Uterus (tissue), 4 donors: ENCODE results near the gene MRC2. TPM values are rescaled to one million over a fixed set of nuclear protein-coding genes. Genes with fewer than 3 reads are reported as not detected.
"Not testable (repeated sequence)": the region's sequence is repeated elsewhere in the genome, so short reads cannot be mapped to it uniquely, and the experiment has no call there.

Source experiments
- DNase-seq, 2 donors: peaks; one replicate each; pipeline ENCODE4 v3.0.0-alpha.2; 2019 to 2020
- H3K27ac ChIP-seq, 2 donors: fragments of 200-600 bp; sonication (generic); 1 replicate in 1 of 2; 2 replicates in 1 of 2; pipeline ENCODE4 v1.5.1; 2016 to 2018
- H3K27me3 ChIP-seq, 2 donors: fragments of 200-600 bp; sonication (generic); one replicate each; pipeline ENCODE4 v1.5.1; 2018 to 2019; ENCODE audit warnings: control low read depth in 1 of 2
- H3K36me3 ChIP-seq, 2 donors: fragments of 200-600 bp; sonication (generic); one replicate each; pipeline ENCODE4 v1.5.1; 2019; ENCODE audit warnings: control low read depth in 1 of 2
- H3K4me1 ChIP-seq, 2 donors: fragments of 200-600 bp; sonication (generic); one replicate each; pipeline ENCODE4 v1.5.1; 2018 to 2019; ENCODE audit warnings: control low read depth in 1 of 2
- H3K4me3 ChIP-seq, 2 donors: fragments of 200-600 bp; sonication (generic); 1 replicate in 1 of 2; 2 replicates in 1 of 2; pipeline ENCODE4 v1.5.1; 2018 to 2019; ENCODE audit warnings: mild to moderate bottlenecking in 1 of 2
- H3K9me3 ChIP-seq, 2 donors: fragments of 200-600 bp; sonication (generic); one replicate each; pipeline ENCODE4 v1.5.1; 2019; ENCODE audit warnings: control low read depth in 1 of 2
- POLR2A ChIP-seq, 2 donors: fragments of 450-650 bp; IDR thresholded peaks; one replicate each; pipeline ENCODE4 v1.6.1; 2016; ENCODE audit warnings: antibody characterized with exemption in 2 of 2, mild to moderate bottlenecking in 1 of 2, moderate library complexity in 1 of 2
- intact Hi-C: fragments of 100-400 bp; cut with DNase I; formaldehyde crosslinking; loops from one replicate; pipeline ENCODE4 v1.15.1; 2023; ENCODE audit warnings: low total_unique reads
- total RNA-seq, 4 donors: library from RNA; depleted of rRNA in 3 of 4; stranded (reverse); fragments of >200 nt in 3 of 4; gene quantifications; one replicate each; pipeline versions ENCODE4 v1.1.0 to v1.2.4, GENCODE V29; 2014 to 2023
- TF ChIP-seq, protein P1 (sequence below), 4 experiments: fragments of 200-600 bp in 2 of 4; fragments of 450-650 bp in 2 of 4; sonication (generic) in 2 of 4; IDR thresholded peaks; one replicate each; pipeline ENCODE4 v1.5.1; 2016 to 2019; ENCODE audit warnings: antibody characterized with exemption in 4 of 4, mild to moderate bottlenecking in 2 of 4, moderate library complexity in 1 of 4
- donor health status: DM: yes; HTN: yes; CAD: no.

MRC2 gene
- total RNA-seq, 4 donors from 2014 or later = 30.7 to 273 (median 102) TPM

DNA sequence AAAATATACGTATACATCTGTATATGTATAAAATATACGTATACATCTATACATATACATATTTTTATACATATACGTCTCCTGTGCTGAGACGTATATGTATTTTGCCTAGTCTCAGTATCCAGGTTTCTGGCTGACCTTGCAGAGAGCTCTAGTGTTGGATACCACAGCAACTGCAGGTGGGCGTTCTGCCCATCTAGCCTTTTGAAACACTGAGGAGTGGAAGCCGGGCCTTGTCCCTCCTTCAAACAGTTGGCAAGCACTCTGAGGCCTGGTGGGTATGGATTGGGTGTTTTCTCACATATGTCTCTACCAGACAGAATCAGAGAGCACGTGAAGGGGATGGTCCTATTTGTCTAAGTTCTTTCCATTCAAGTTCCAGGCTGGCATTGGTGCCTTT is 39.4 kb upstream of the MRC2 start:
- no peaks in the 10 kb centered on the region for H3K9me3 ChIP-seq
- intact Hi-C loops = no loop called here
- no peaks in the 10 kb centered on the region for H3K4me1 ChIP-seq
- no peaks in the 10 kb centered on the region for H3K36me3 ChIP-seq
- no peak overlapping the region for H3K27ac ChIP-seq
- DNase-seq = no peak
- no peak overlapping the region for H3K4me3 ChIP-seq
- TF ChIP-seq, protein P1, sequence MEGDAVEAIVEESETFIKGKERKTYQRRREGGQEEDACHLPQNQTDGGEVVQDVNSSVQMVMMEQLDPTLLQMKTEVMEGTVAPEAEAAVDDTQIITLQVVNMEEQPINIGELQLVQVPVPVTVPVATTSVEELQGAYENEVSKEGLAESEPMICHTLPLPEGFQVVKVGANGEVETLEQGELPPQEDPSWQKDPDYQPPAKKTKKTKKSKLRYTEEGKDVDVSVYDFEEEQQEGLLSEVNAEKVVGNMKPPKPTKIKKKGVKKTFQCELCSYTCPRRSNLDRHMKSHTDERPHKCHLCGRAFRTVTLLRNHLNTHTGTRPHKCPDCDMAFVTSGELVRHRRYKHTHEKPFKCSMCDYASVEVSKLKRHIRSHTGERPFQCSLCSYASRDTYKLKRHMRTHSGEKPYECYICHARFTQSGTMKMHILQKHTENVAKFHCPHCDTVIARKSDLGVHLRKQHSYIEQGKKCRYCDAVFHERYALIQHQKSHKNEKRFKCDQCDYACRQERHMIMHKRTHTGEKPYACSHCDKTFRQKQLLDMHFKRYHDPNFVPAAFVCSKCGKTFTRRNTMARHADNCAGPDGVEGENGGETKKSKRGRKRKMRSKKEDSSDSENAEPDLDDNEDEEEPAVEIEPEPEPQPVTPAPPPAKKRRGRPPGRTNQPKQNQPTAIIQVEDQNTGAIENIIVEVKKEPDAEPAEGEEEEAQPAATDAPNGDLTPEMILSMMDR (IDR thresholded peaks at IDR 0.05) = no peak
- TF ChIP-seq POLR2A (IDR thresholded peaks at IDR 0.05) = no peak
- H3K27me3 ChIP-seq = no peaks in the 10 kb centered on the region

DNA sequence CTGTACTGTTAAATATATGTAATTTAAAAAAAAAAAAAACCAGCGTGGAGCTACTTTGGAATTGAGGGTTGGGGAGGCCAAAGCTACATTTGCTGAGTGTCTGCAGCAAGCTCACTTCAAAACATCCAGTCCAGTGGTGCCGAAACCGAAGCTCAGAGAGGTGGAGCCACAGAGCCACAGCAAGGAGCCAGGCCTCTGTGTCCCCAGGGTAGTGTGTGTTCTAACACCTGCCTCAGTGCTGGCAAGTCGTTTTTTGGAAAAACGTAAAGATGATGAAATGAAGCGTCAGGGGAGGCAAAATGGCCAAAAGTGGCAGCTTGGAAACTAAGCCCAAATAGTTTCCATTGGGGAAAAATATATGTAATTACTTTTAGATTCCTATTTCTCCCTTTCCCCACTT is 36.1 kb upstream of the MRC2 start:
- Histone ChIP-seq H3K27me3 (no peaks in the 10 kb centered on the region), H3K4me3 (no peak overlapping the region), H3K4me1 (no peaks in the 10 kb centered on the region), H3K9me3 (no peaks in the 10 kb centered on the region), H3K27ac (no peak overlapping the region), H3K36me3 (no peaks in the 10 kb centered on the region)
- no peak for DNase-seq
- intact Hi-C loops = no loop called here
- no peak for TF ChIP-seq POLR2A (IDR thresholded peaks at IDR 0.05)
- TF ChIP-seq, protein P1 (IDR thresholded peaks at IDR 0.05) = no peak

DNA sequence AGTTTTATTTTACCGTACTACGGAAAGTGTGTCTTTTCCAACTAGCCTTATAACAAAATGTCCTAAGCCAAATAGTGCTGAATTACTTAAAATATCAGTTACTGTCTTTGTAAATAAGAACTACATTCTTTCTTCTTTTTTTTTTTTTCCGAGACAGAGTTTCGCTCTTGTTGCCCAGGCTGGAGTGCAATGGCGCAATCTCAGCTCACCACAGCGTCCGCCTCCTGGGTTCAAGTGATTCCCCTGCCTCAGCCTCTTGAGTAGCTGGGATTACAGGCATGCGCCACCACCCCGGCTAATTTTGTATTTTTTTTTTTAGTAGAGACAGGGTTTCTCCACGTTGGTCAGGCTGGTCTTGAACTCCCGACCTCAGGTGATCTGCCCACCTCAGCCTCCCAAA is 35.6 kb upstream of the MRC2 start:
- H3K4me3 ChIP-seq, DNase-seq, H3K36me3 ChIP-seq, intact Hi-C loops, H3K9me3 ChIP-seq, H3K27me3 ChIP-seq, H3K4me1 ChIP-seq, H3K27ac ChIP-seq: not testable (repeated sequence)

DNA sequence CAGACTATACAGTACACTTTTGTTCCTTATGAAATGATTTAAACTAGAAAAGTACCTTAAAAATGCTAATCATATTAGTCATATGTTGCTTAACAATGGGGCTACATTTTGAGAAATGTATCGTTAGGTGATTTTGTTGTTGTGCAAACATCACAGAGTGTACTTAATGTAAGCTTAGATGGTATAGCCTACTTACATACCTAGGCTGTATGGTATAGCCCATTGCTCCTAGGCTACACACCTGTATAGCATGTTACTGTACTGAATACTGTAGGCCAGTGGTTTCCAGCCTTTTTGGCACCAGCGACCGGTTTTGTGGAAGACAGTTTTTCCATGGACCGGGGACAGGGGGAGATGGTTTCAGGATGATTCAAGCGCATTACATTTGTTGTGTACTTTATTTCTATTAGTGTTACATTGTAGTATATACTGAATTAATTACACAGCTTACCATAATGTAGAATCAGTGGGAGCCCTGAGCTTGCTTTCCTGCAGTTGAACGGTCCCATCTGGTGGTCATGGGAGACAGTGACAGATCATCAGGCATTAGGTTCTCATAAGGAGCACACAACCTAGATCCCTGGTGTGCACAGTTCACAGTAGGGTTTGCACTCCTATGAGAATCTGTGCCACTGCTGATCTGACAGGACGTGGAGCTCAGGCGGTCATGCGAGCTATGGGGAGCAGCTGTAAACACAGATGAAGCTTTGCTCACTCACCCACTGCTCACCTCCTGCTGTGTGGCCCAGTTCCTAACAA is 35.0 kb upstream of the MRC2 start:
- Histone ChIP-seq H3K4me1 (no peaks in the 10 kb centered on the region), H3K36me3 (no peaks in the 10 kb centered on the region), H3K9me3 (no peaks in the 10 kb centered on the region), H3K27me3 (no peaks in the 10 kb centered on the region), H3K4me3 (no peak overlapping the region), H3K27ac (no peak overlapping the region)
- intact Hi-C loops = no loop called here
- TF ChIP-seq POLR2A (IDR thresholded peaks at IDR 0.05) = no peak
- DNase-seq = no peak

DNA sequence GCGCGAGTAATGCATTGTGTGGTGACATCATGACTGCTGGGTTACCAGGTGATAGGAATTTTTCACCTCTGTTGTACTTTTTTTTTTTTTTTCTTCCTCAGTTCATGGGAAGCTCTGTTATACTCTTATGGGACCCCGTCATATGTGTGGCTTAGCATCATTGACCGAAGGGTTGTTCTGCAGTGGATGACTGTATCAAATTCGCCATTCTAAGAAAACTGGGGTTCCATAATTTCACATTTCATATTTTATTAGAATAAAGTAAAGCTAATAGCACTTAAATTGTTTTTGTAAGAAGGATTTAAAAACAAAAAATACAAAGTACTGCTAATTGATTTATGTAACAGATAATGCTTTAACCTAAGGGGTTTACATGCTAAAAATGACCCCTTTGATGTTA is 32.0 kb upstream of the MRC2 start:
- Histone ChIP-seq H3K27me3 (no peaks in the 10 kb centered on the region), H3K36me3 (no peaks in the 10 kb centered on the region), H3K4me3 (no peak overlapping the region), H3K9me3 (no peaks in the 10 kb centered on the region), H3K4me1 (no peaks in the 10 kb centered on the region), H3K27ac (no peak overlapping the region)
- no peak for TF ChIP-seq POLR2A (IDR thresholded peaks at IDR 0.05)
- TF ChIP-seq, protein P1 (IDR thresholded peaks at IDR 0.05) = no peak
- no peak for DNase-seq
- intact Hi-C loops = no loop called here

- no peak overlapping the region for H3K4me3 ChIP-seq
- H3K4me1 ChIP-seq = no peaks in the 10 kb centered on the region
- no peak for DNase-seq
- TF ChIP-seq, protein P1 (IDR thresholded peaks at IDR 0.05) = no peak
- no peak for TF ChIP-seq POLR2A (IDR thresholded peaks at IDR 0.05)
- no peaks in the 10 kb centered on the region for H3K27me3 ChIP-seq
- H3K9me3 ChIP-seq = no peaks in the 10 kb centered on the region
- intact Hi-C loops = no loop called here
- no peaks in the 10 kb centered on the region for H3K36me3 ChIP-seq
- no peak overlapping the region for H3K27ac ChIP-seq
These were observed 30.8 kb upstream of the MRC2 start for GRCh38 chr17:62596662-62597061.
